CMK (cell line): ENCODE data around the gene KLHL29.
A peak's percentile ranks its signal among the peaks of the same experiment; 100 is the strongest.
"Not testable (repeated sequence)": the region's sequence is repeated elsewhere in the genome, so short reads cannot be mapped to it uniquely, and the experiment has no call there.

Experiments used
- DNase-seq: peaks from one replicate; pipeline ENCODE4 v3.0.0-alpha.2; 2010; ENCODE audit warnings: low read depth

The KLHL29 gene

DNA sequence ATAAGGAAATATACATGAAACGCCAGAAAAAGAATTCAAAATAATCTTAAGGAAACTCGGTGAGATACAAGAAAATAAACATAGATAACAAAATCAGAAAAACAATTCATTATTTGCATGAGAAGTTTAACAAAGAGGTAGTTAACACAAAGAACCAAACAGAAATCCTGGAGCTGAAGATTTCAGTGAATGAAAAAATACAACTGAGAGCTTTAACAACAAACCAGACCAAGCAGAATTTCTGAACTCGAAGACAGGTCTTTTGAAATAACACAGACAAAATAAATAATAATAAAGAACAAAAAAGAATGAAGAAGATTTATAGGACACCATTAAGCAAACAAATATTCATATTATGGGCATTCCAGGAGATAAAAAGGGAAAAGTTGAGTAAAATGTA lies 337.3 kb downstream of the KLHL29 start:
- DNase-seq, result no peak

DNA sequence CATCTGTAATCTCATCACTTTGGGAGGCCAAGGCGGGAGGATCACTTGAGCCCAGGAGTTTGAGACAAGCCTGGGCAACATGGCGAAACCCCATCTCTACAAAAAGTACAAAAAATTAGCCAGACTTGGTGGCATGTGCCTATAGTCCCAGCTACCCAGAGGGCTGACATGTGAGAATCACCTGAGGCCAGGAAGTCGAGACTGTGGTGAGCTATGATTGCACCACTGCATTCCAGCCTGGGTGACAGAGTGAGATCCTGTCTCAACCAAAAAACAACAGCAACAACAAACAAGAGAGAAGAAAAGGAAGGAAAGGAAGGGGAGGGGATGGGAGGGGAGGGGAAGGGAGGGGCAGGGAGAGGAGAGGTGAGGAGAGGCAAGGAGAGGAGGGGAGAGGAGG lies 338.1 kb downstream of the KLHL29 start:
- DNase-seq, result not testable (repeated sequence)

DNA sequence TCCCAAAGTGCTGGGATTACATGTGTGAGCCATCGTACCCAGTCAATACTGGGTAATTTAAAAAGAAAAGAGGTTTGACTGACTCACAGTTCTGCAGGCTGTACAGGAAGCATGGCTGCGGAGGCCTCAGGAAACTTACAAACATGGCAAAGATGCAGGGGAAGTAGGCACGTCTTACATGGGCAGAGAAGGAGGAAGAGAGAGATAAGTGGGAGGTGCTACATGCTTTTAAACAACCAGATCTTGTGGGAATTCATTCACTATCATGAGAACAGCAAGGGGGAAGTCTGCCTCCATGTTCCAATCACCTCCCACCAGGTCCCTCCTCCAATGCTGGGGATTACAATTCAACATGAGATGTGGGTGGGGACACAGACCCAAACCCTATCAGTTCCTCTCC lies 349.4 kb downstream of the KLHL29 start:
- DNase-seq, result peak; percentile 15

DNA sequence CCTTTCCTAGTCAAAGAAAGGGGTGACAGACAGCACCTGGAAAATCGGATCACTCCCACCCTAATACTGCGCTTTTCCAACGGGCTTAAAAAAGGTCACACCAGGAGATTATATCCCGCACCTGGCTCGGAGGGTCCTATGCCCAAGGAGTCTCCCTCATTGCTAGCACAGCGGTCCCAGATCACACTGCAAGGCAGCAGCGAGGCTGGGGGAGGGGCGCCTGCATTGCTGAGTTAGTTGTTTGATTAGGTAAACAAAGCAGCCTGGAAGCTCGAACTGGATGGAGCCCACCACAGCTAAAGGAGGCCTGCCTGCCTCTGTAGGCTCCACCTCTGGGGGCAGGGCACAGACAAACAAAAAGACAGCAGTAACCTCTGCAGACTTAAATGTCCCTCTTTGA lies 351.8 kb downstream of the KLHL29 start:
- not testable (repeated sequence) for DNase-seq

DNA sequence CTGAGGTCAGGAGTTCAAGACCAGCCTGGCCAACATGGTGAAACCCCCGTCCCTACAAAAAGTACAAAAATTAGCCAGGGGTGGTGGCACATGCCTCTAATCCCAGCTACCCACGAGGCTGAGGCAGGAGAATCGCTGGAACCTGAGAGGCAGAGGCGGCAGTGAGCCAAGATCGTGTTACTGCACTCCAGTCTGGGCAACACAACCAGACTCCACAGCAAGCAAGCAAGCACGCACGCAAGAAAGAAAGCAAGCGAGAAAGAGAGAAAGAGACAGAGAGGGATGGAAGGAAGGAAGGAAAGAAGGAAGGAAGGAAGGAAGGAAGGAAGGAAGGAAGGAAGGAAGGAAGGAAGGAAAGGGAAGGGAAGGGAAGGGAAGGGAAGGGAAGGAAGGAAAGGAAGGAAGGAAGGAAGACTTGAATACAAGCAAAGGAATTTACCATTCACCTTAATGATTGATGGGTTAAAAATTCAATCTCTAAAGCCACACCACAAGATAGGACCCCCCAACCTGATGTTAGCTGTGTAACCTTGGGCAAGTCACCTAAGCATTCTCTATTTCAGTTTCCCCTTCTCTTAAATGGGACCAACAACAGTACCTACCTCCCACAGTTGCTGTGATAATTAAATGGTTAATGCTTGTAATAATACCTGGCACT lies 360.2 kb downstream of the KLHL29 start:
- DNase-seq, result no peak

DNA sequence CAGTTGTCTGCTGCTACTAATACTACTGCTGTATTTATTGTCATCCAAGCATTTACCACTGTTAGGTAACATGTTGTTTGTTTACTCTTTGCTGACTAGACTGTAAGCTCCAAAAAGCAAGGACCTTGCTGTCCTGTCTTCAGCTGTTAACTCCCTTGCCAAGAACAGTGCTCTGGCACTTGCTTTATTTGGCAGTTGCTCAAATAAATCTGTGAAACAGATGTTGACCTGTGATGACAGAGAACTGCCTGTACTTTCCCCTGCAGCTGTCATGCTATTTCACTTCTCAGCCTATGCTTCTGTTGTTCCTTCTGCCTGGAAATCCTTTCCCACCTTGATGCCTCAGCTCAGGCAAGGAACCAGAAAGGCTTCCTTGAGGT lies 360.7 kb downstream of the KLHL29 start:
- DNase-seq, result no peak

DNA sequence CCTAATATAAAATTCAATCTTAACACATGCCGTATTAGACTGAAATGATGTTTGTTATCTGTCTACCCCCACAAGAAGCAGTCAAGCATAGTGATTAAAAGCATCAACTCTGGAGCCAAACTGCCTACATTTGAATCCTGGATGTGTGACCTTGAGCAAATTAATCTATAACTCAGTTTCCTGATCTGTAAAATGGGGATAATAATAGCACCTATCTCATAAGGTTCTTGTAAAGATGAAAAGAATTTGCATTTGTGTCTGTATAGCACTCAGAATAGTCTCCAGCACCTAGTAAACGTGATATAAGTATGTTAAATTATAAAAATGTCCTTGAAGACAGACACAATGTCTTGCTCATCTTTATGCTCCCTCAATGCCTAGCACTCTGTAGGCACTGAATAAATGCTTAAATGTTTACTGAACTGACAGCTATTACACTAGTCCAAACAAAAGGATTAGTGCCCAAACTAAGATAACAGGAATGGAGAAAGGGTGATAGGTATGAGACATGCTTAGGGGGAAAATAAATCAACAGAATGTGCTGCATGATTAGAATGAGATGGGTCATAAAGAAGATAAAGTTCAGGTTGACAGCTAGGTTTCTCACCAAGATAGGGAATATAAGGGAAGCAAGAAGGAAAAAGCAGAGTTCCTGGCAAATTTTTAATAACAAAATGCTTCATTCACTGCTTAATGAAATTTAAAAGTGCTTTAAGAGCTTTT lies 361.3 kb downstream of the KLHL29 start:
- DNase-seq, result no peak

DNA sequence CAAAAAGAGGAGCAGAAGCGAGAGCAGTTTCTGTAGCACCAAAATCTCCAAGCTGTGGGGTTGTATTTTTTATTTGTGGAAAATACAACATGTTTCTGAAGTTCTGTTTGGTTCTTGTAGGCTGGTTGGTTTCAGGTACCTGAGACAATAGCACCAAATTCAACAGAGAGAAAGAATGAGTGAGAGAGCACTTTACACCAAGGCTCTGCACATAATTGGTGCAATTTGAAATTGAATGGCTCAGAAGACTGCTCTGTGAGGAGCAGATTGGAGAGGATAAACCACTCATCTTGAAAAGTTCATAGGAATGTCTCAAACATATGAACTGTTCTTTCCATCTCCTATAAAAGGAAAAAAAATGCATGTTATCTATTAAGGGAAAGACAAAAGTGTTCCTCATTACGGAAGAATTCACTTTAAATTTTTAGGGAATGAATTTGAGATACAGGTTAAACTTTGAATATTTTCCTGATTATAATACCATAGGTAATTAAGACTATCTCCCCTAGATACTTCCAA lies 366.8 kb downstream of the KLHL29 start:
- DNase-seq, result no peak

DNA sequence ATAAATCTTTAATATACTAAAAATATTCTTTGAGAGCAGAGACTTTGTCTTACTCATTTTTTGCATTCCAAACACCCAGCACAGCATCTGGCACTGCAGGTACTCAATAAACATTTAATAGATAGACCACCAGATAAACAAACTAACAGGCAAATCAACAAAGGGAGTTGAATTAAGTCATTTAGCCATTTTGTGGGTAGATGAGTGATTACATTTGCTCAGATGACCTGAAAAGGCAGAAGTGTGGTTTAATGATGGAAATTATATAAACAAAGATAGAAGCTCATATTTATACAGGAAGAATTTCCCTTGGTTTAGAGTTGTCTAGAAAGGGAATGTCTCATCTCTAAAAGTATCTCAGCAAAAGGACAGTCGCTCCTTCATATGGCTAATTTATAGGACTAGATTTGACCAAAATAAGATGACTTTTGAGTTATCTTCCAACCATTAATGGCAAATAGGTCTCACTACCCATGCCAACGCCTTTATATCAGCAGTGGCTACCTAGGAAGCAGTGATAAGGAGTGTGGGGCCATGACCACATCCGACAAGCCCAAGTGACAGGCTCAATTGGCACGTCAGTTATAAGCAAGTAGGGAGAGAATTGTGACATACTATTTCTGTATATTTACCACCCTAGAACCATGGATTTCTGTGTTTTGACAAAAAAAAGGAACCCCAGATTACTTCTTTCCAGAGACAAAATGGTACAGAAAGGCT lies 368.5 kb downstream of the KLHL29 start:
- DNase-seq, result no peak

DNA sequence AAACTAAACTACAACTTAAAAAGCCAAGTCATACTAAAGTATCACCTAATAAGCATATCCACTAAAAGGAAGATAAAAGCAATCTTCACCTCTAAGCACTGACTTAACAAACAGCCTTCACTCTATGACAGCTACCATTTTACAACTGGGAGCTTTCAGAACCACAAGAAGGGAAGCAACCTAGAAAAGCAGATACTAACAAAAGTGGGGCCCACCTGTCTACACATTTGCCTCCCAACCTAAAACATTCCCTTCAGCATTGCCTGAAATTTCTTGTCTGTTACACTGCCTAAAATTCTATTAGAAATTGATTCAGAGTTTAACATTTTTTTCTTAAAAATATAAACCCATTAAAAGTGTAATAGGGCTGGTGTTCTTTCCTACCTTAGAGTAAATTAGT lies 370.0 kb downstream of the KLHL29 start:
- no peak for DNase-seq

DNA sequence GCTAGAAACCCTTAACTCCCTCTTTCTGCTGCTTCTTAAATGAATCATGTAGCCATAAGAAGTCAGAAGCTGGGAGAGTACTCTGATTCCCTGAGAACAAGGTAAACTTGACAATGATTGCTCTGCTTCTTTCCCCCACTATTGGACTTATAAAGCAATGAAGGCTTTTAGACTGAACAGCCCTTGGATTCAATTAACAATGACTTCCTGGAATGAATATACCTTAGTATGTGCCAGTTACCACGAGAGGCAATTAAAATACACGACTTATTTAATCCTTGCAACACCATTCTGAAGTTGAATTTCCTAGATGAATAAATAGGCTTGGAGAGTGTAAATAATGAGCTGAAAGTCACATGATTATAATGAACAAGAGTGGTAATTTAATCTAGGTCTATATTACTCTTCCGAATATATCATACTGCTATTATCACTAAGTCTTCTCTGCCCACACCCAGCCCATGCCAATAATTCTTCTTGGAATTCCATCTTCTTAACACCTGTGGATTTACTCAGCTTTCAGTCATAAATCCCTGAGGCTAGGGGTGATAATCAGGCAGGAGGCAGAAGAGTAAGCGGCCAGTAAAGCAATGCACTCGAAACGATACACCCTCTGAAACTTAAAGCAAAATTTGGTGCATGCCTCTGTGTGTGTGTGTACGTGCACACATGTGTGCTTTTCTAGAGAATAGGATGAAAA lies 371.8 kb downstream of the KLHL29 start:
- DNase-seq, result no peak

DNA sequence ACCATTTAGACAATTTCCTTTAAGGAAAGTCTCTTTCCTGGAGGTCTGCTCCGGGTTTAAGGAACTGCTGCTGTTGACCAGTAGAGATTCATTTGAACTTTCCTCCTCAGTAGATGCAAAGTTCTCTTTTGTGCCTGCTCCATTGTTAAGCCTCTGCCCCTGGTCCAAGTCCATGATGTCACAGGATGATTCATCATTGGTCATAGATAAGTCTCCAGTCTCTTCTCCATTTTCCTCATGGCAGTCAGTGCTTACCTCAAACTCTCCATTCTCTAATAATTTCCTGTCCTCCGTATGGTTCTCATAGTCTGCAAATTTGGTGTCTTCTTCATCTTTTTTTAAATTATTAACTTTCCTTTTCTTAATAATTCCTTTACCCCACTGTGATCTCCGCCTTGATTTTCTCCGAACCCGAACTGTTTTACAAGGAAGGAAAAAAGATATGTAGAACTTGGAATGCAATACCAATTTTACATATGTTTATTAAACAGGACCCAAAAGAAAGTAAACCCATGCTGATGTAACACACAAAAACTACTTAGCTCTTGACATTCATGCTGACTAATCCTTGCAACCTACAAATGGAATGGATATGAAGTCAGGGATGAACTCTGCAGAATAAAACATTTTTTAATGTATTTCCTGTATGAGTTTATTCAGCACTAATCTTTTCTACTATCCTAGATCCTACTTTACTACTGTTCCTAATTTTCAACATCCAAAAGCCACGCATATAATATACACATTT lies 372.9 kb downstream of the KLHL29 start:
- no peak for DNase-seq
